ENCODE measurements around the gene ABCC8. TPM values are rescaled to one million over a fixed set of nuclear protein-coding genes. Genes with fewer than 3 reads are reported as not detected.

ABCC8 gene
- total and polyA plus RNA-seq, 2 experiments from 2014 or later: not detected

DNA sequence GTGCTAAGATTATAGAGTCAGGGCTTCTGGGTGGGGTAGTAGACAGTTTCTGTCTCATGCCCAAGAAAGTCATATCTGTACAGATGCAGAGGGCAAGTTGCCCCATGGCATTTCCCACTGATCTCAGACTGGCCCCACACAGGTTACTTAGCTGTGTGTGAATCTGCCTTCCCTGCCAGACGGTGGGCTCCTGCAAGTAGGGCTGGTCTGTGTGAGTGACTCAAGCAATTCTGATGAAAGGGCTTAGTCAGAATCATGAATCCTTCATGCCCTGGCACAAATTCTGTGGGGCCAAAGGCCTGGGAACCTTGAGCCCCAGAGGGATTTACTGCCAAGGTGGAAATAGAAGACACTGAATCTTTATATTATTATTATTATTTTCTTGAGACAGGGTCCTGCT lies 37.2 kb upstream of the ABCC8 start:
- no peak overlapping the region for H2AFZ ChIP-seq
- no peak overlapping the region for H3K4me2 ChIP-seq (ENCODE audit: unreplicated experiment)
- TF ChIP-seq EZH2phosphoT487 (IDR thresholded peaks at IDR 0.05; ENCODE audit: insufficient read depth, low read depth) (no peak), EZH2 (IDR thresholded peaks at IDR 0.05; ENCODE audit: insufficient read depth, poor library complexity, severe bottlenecking) (no peak)
- no peaks in the 10 kb centered on the region for H3K9me3 ChIP-seq (ENCODE audit: low read depth)
- H3K4me3 ChIP-seq: no peak overlapping the region
- H3K9me2 ChIP-seq (ENCODE audit: insufficient read depth): no peaks in the 10 kb centered on the region
- peak; percentile 47 for DNase-seq
- no peaks in the 10 kb centered on the region for H3K36me3 ChIP-seq (ENCODE audit: low read depth)
- no peak overlapping the region for H3K9ac ChIP-seq
- WGBS, 2 experiments (ENCODE audit: low coverage in 1 of 2, low lambda C conversion rate in 2 of 2, missing lambda C conversion rate in 2 of 2): 0% methylated on average over 1 of the region's 1 CpG
- H3K27ac ChIP-seq: no peak overlapping the region
- H3K79me2 ChIP-seq (ENCODE audit: insufficient read depth): no peaks in the 10 kb centered on the region
- H3K4me1 ChIP-seq (ENCODE audit: insufficient read depth): no peaks in the 10 kb centered on the region
- H3K27me3 ChIP-seq (replicated peaks; ENCODE audit: insufficient read depth): peaks cover 8% of the 10 kb centered on the region; the same call in 1 of the 2 replicates
- no peaks in the 10 kb centered on the region for H4K20me1 ChIP-seq (ENCODE audit: insufficient read depth)
- no peaks in the 10 kb centered on the region for H3F3A ChIP-seq (ENCODE audit: insufficient read depth)
- in situ Hi-C loops (cut with MboI): no loop called here

DNA sequence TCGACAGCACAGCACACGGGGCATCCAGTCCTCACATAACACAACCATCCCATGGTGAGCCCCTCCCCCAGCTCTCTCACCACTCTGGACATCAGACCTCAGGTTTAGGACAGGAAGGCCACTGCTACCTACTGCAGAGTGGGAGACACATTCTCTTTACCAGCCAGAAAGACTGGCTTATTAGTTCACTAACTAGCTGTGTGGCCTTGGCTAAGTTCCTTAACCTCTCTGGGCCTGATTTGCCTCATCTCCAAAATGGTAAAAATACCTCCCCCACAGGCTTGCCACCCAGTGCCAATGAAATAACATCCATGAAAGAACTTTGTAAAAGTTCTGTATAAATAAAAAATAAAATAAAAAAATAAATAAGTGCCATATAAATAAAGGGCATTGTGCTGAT lies 35.5 kb upstream of the ABCC8 start:
- Histone ChIP-seq H2AFZ (no peak overlapping the region), H3K9me2 (ENCODE audit: insufficient read depth) (no peaks in the 10 kb centered on the region), H3F3A (ENCODE audit: insufficient read depth) (no peaks in the 10 kb centered on the region), H3K4me3 (no peak overlapping the region), H3K36me3 (ENCODE audit: low read depth) (no peaks in the 10 kb centered on the region), H3K27ac (no peak overlapping the region), H4K20me1 (ENCODE audit: insufficient read depth) (no peaks in the 10 kb centered on the region), H3K9ac (no peak overlapping the region), H3K4me2 (ENCODE audit: unreplicated experiment) (no peak overlapping the region), H3K79me2 (ENCODE audit: insufficient read depth) (no peaks in the 10 kb centered on the region), H3K4me1 (ENCODE audit: insufficient read depth) (no peaks in the 10 kb centered on the region), H3K9me3 (ENCODE audit: low read depth) (no peaks in the 10 kb centered on the region), H3K27me3 (replicated peaks; ENCODE audit: insufficient read depth) (peaks cover 8% of the 10 kb centered on the region; the same call in 1 of the 2 replicates)
- TF ChIP-seq EZH2phosphoT487 (IDR thresholded peaks at IDR 0.05; ENCODE audit: insufficient read depth, low read depth): no peak
- no peak for TF ChIP-seq EZH2 (IDR thresholded peaks at IDR 0.05; ENCODE audit: insufficient read depth, poor library complexity, severe bottlenecking)
- no peak for DNase-seq
- in situ Hi-C loops (cut with MboI): no loop called here
- 52 to 59% methylated on average over 2 of the region's 2 CpGs for WGBS, 2 experiments (ENCODE audit: low coverage in 1 of 2, low lambda C conversion rate in 2 of 2, missing lambda C conversion rate in 2 of 2)

DNA sequence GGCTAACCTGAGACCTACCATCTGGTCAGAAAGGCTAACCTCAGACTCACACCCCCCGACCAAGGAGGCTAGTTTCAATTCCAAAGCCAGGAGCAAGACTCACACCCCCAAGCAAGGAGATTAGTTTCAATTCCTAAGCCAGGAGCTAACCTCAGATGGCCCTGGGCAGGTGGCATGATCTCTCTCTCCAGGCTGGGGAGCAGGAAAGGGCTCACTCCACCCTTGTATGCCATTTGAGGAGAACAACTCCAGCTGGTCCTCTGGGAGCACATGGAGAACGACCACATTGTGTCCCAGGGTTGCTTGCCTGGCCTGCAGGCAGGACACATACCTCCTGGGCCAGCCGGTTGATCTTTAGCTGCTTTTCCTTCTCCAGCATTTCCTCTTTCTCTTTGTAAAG lies 34.9 kb upstream of the ABCC8 start:
- WGBS, 2 experiments (ENCODE audit: low coverage in 1 of 2, low lambda C conversion rate in 2 of 2, missing lambda C conversion rate in 2 of 2): 41 to 44% methylated on average over 3 of the region's 3 CpGs
- no peak overlapping the region for H3K4me2 ChIP-seq (ENCODE audit: unreplicated experiment)
- no peaks in the 10 kb centered on the region for H3F3A ChIP-seq (ENCODE audit: insufficient read depth)
- no peaks in the 10 kb centered on the region for H3K36me3 ChIP-seq (ENCODE audit: low read depth)
- H3K27ac ChIP-seq: no peak overlapping the region
- peaks cover 8% of the 10 kb centered on the region; the same call in 1 of the 2 replicates for H3K27me3 ChIP-seq (replicated peaks; ENCODE audit: insufficient read depth)
- no peak for DNase-seq
- H3K4me3 ChIP-seq: no peak overlapping the region
- H3K4me1 ChIP-seq (ENCODE audit: insufficient read depth): no peaks in the 10 kb centered on the region
- H3K9me2 ChIP-seq (ENCODE audit: insufficient read depth): no peaks in the 10 kb centered on the region
- no peak overlapping the region for H2AFZ ChIP-seq
- no peak overlapping the region for H3K9ac ChIP-seq
- TF ChIP-seq EZH2phosphoT487 (IDR thresholded peaks at IDR 0.05; ENCODE audit: insufficient read depth, low read depth): no peak
- no peak for TF ChIP-seq EZH2 (IDR thresholded peaks at IDR 0.05; ENCODE audit: insufficient read depth, poor library complexity, severe bottlenecking)
- no peaks in the 10 kb centered on the region for H3K9me3 ChIP-seq (ENCODE audit: low read depth)
- H4K20me1 ChIP-seq (ENCODE audit: insufficient read depth): no peaks in the 10 kb centered on the region
- in situ Hi-C loops (cut with MboI): no loop called here
- no peaks in the 10 kb centered on the region for H3K79me2 ChIP-seq (ENCODE audit: insufficient read depth)

DNA sequence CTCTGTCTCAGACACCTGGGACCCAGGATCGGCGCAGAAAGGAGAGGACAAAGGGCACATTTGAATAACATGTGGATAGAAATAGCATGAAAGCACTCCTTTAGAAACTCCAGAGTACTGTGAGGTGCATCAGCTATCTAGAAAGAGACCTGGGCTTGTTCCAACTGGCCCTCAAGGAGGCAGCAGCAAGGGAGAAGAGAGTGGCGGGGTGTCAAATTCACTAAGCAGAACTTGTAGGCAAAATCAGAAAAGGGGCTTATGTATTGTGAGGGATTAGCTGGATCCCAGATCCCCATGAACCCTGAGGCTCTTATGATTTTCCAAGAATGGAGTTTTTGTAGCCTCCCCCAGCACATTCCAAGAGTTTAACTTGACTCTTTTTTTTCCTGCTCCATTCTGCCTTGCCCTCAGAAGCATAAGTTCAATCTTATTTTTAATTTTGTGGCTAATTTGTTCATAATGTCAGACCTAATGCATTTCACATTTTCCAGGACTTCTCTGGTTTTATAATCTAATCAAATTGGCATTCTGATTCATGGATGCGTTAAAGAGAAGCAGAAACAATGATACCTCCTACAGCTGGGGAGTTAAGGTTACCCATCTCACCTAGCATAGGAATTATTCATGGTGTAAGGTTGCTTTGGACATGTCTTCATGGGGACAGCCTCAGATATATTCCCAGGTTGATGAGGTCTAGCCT lies 34.0 kb upstream of the ABCC8 start:
- Histone ChIP-seq H3K4me2 (ENCODE audit: unreplicated experiment) (no peak overlapping the region), H4K20me1 (ENCODE audit: insufficient read depth) (no peaks in the 10 kb centered on the region), H3K27ac (no peak overlapping the region), H3K9me2 (ENCODE audit: insufficient read depth) (no peaks in the 10 kb centered on the region), H2AFZ (no peak overlapping the region), H3K27me3 (replicated peaks; ENCODE audit: insufficient read depth) (peaks cover 8% of the 10 kb centered on the region; the same call in 1 of the 2 replicates), H3K4me3 (no peak overlapping the region), H3K36me3 (ENCODE audit: low read depth) (no peaks in the 10 kb centered on the region), H3F3A (ENCODE audit: insufficient read depth) (no peaks in the 10 kb centered on the region), H3K9ac (no peak overlapping the region), H3K79me2 (ENCODE audit: insufficient read depth) (no peaks in the 10 kb centered on the region), H3K4me1 (ENCODE audit: insufficient read depth) (no peaks in the 10 kb centered on the region), H3K9me3 (ENCODE audit: low read depth) (no peaks in the 10 kb centered on the region)
- in situ Hi-C loops (cut with MboI): no loop called here
- TF ChIP-seq EZH2 (IDR thresholded peaks at IDR 0.05; ENCODE audit: insufficient read depth, poor library complexity, severe bottlenecking): no peak
- TF ChIP-seq EZH2phosphoT487 (IDR thresholded peaks at IDR 0.05; ENCODE audit: insufficient read depth, low read depth): no peak
- DNase-seq: no peak
- 37 to 46% methylated on average over 3 to 4 of the region's 4 CpGs for WGBS, 2 experiments (ENCODE audit: low coverage in 1 of 2, low lambda C conversion rate in 2 of 2, missing lambda C conversion rate in 2 of 2)

All from GM23248 (cell line).